ENCODE results near the gene NUAK2. TPM values are rescaled to one million over a fixed set of nuclear protein-coding genes. Genes with fewer than 3 reads are reported as not detected.

The NUAK2 gene
- total RNA-seq (2021; fragmentation: NEBNext Ultra II Directional; extraction: Animal tissue kit (Norgen Biotek cat#: 25700)) (12.7 and 12.9 TPM in 2 replicates), polyA plus RNA-seq (2011; rRNA removed) (9.4 and 14.5 TPM in 2 replicates), polyA minus RNA-seq (2011; rRNA and poly(A)+ RNA removed) (12.4 and 13.8 TPM in 2 replicates)
- 8.0 TPM for polyA plus RNA-seq (2011; cell fraction: cytosol; rRNA removed)
- polyA plus RNA-seq (2011; cell fraction: nucleus; rRNA removed), result 13.3 TPM
- polyA plus RNA-seq (2012, experiment 1 of 2), result 13.2 to 13.7 TPM (median 13.5 TPM) in 4 replicates
- 12.2 TPM for polyA plus RNA-seq (2012, experiment 2 of 2)
- 5.4 TPM for polyA plus RNA-seq (2013, experiment 1 of 2)
- 5.1 TPM for polyA plus RNA-seq (2013, experiment 2 of 2)
- 15.0 TPM for polyA minus RNA-seq (2011; cell fraction: cytosol; rRNA and poly(A)+ RNA removed)
- polyA minus RNA-seq (2011; cell fraction: nucleus; rRNA and poly(A)+ RNA removed), result 13.2 TPM
- long read RNA-seq, experiment 1, partial matches to known transcripts, result 0 of 10 reads
- long read RNA-seq, experiment 1, other reads (novel, unspliced or antisense), result 10 of 10 reads
- long read RNA-seq, experiment 2, partial matches to known transcripts, result 0 of 1 reads
- long read RNA-seq, experiment 2, other reads (novel, unspliced or antisense), result 0 of 1 reads

DNA sequence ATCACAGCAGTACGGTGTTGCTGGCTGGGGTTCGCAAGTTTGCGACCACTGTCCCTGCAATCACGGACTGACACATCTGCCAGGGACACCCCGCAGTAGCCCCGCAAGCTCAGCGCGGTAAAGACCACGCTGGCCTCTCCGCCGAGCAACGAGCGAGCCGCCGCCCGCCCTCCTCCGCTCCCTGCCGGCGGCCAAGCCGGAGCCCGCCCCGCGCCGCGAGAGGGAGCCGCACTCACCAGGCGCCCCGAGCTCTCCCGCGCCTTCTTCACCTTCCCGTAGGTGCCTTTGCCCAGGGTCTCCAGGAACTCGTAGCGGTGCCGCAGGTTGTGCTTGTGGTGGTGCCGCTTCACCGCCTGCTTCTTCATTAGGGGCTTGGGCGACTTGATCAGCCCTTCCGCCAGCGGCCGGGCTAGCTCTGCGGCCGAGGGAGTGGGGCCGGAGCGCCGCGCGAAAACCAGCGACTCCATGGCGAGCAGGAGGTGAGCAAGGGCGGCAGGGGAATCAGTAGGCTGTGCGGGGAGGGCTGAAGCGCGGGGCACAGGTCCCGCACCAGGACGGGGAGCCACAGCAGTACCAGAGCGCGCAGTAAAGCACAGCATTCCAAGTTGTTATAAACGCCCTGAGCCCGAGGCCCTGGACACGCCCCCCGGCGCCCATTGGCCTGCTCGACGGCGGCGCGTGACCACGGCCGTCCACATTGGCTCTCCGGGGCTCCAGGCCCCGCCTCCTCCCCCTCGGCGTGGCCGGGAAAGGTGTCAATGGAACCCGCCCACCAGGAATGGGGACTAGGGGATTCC is at the start of gene NUAK2:
Gene NUAK2 (minus strand): TSS at position 584 of the 797 bp plus-strand sequence. CDS start 117 bp downstream, at position 467.
- Histone ChIP-seq H3K18ac (ENCODE audit: extremely low read depth, low read length) (peak within 1 kb of the TSS; percentile 85), H3K27me3 (replicated peaks in 1 of 4; ENCODE audit: control insufficient read depth in 3 of 4, extremely low read depth in 1 of 4, insufficient read depth in 3 of 4, low read length in 3 of 4) (no peaks in the 10 kb centered on the region), H3K79me1 (ENCODE audit: low read depth, low read length) (peaks cover 30% of the 10 kb centered on the region), H3K14ac (ENCODE audit: insufficient read length) (no peak within 1 kb of the TSS), H2BK15ac (ENCODE audit: low read length) (peak within 1 kb of the TSS; percentile 90; the same call in 1 of the 2 replicates), H3K9ac (replicated peaks in 1 of 4; ENCODE audit: extremely low read depth in 1 of 4, low read depth in 3 of 4, low read length in 3 of 4) (peak within 1 kb of the TSS; percentile 60 to 91 (median 73)), H3K79me2 (ENCODE audit: control insufficient read depth in 1 of 2, insufficient read depth in 2 of 2, low read length in 2 of 2) (peaks cover 25 to 46% of the 10 kb centered on the region in 2 experiments), H2BK120ac (replicated peaks; ENCODE audit: low read depth, low read length) (no peak within 1 kb of the TSS), H4K8ac (ENCODE audit: extremely low read depth, insufficient read depth, low read length) (peak within 1 kb of the TSS; percentile 86), H3K23me2 (ENCODE audit: low read depth, low read length) (peaks cover 8% of the 10 kb centered on the region), H2AFZ (ENCODE audit: low read length) (no peak within 1 kb of the TSS), H2BK20ac (ENCODE audit: low read length) (peak within 1 kb of the TSS; percentile 34; the same call in 1 of the 2 replicates), H4K20me1 (replicated peaks in 1 of 2; ENCODE audit: control insufficient read depth in 1 of 2, insufficient read depth in 2 of 2, low read length in 2 of 2) (peaks cover 11 to 28% of the 10 kb centered on the region in 2 experiments), H2BK5ac (ENCODE audit: low read depth, low read length) (peak within 1 kb of the TSS; percentile 26; the same call in 1 of the 2 replicates), H2BK12ac (ENCODE audit: low read depth, low read length) (peak within 1 kb of the TSS; percentile 78; the same call in 1 of the 2 replicates), H3K4me1 (replicated peaks in 1 of 4; ENCODE audit: control insufficient read depth in 3 of 4, insufficient read depth in 4 of 4, low read length in 3 of 4) (peaks cover 26 to 37% (median 31%) of the 10 kb centered on the region in 4 experiments), H3K4me2 (ENCODE audit: insufficient read depth in 1 of 2, low read depth in 2 of 2, low read length in 2 of 2) (peak within 1 kb of the TSS; percentile 65 to 91), H2AK5ac (ENCODE audit: low read depth, low read length) (no peak within 1 kb of the TSS; the same call in 1 of the 2 replicates), H3K9me3 (ENCODE audit: insufficient read depth in 2 of 2, low read depth in 1 of 2, low read length in 1 of 2) (no peaks in the 10 kb centered on the region), H3K4me3 (ENCODE audit: extremely low read depth in 1 of 4, insufficient read depth in 2 of 4, low read depth in 3 of 4, low read length in 4 of 4) (peak within 1 kb of the TSS; percentile 67 to 93 (median 80)), H3K56ac (replicated peaks; ENCODE audit: insufficient read length, low read depth, low read length) (peak within 1 kb of the TSS; percentile 84), H4K5ac (ENCODE audit: insufficient read length, low read depth, low read length) (peak within 1 kb of the TSS; percentile 85), H4K91ac (replicated peaks; ENCODE audit: insufficient read length, low read length) (peak within 1 kb of the TSS; percentile 78), H3K4ac (replicated peaks; ENCODE audit: insufficient read length, low read depth, low read length) (no peak within 1 kb of the TSS), H3K23ac (ENCODE audit: insufficient read length) (no peak within 1 kb of the TSS), H3K36me3 (ENCODE audit: control insufficient read depth in 2 of 4, insufficient read depth in 4 of 4, low read length in 3 of 4) (peaks cover 0 to 4% (median 0%) of the 10 kb centered on the region in 4 experiments; a peak in 2 of 8 replicates), H3K27ac (ENCODE audit: low read depth, low read length) (peak within 1 kb of the TSS; percentile 81)
- DNase-seq (ENCODE audit: low read depth in 1 of 2, low spot score in 2 of 2) (peak; percentile 82 to 96), FAIRE-seq (no peak)
- ChIA-PET CTCF (ENCODE audit: partially characterized antibody) (interaction anchor here (0.6 to 67.1 kb wide), 13 partner anchors 9 to 1620 kb away, joined by 3 to 2424 read pairs (median 4); partner anchors contain the start of gene TMCC2), POLR2A (ENCODE audit: partially characterized antibody) (interaction anchor here (0.9 to 11.0 kb wide), 24 partner anchors 8 to 114 kb away, joined by 3 to 134 read pairs (median 4); no protein-coding TSS in a partner anchor)
- WGBS, 2 experiments (ENCODE audit: extremely low coverage in 1 of 2, insufficient coverage in 1 of 2, insufficient read length in 1 of 2, insufficient replicate concordance in 2 of 2, low coverage in 1 of 2, low lambda C conversion rate in 2 of 2, missing lambda C conversion rate in 1 of 2), result 2% methylated on average over 69 of the region's 75 CpGs; no CpG with 5 or more reads in 1 of the 2 experiments
- TF ChIP-seq TCF12 (IDR thresholded peaks at IDR 0.05; ENCODE audit: low read depth, low read length) (0 out of 2 replicates have a peak, but pooled peaks have one; percentile 15), HDAC6 (IDR thresholded peaks at IDR 0.05; ENCODE audit: low read depth, low read length) (no peak), JUN (IDR thresholded peaks at IDR 0.05; ENCODE audit: low read depth, low read length) (no peak), RBBP5 (IDR thresholded peaks at IDR 0.05; ENCODE audit: borderline replicate concordance, low read depth, low read length) (peak; percentile 67; the same call in 1 of the 2 replicates), POLR2AphosphoS5 (IDR thresholded peaks at IDR 0.05; ENCODE audit: low read depth, low read length) (peak; percentile 96), SIRT6 (IDR thresholded peaks at IDR 0.05; ENCODE audit: low read length) (no peak), BACH1 (IDR thresholded peaks at IDR 0.05; ENCODE audit: low read length) (no peak), KDM1A (IDR thresholded peaks at IDR 0.05; ENCODE audit: borderline replicate concordance, low read length) (no peak)
